GM12801 (cell line): Measurements from ENCODE around the gene NDUFS8.

Experiments used
- TF ChIP-seq, protein P1 (sequence below): IDR thresholded peaks from one replicate; pipeline ENCODE4 v1.5.1; 2011; ENCODE audit warnings: control low read depth; ENCODE audit not compliant: insufficient read length; ENCODE audit errors: extremely low read depth

NDUFS8 gene

GRCh38 chr11:68041617-68042218 is 11.2 kb downstream of the NDUFS8 start:
- TF ChIP-seq, protein P1, sequence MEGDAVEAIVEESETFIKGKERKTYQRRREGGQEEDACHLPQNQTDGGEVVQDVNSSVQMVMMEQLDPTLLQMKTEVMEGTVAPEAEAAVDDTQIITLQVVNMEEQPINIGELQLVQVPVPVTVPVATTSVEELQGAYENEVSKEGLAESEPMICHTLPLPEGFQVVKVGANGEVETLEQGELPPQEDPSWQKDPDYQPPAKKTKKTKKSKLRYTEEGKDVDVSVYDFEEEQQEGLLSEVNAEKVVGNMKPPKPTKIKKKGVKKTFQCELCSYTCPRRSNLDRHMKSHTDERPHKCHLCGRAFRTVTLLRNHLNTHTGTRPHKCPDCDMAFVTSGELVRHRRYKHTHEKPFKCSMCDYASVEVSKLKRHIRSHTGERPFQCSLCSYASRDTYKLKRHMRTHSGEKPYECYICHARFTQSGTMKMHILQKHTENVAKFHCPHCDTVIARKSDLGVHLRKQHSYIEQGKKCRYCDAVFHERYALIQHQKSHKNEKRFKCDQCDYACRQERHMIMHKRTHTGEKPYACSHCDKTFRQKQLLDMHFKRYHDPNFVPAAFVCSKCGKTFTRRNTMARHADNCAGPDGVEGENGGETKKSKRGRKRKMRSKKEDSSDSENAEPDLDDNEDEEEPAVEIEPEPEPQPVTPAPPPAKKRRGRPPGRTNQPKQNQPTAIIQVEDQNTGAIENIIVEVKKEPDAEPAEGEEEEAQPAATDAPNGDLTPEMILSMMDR: no peak

- TF ChIP-seq, protein P1: no peak
Measured at GRCh38 chr11:68042219-68043028, 11.9 kb downstream of the NDUFS8 start.

GRCh38 chr11:68043029-68043348 is 12.5 kb downstream of the NDUFS8 start:
- TF ChIP-seq, protein P1: no peak

DNA sequence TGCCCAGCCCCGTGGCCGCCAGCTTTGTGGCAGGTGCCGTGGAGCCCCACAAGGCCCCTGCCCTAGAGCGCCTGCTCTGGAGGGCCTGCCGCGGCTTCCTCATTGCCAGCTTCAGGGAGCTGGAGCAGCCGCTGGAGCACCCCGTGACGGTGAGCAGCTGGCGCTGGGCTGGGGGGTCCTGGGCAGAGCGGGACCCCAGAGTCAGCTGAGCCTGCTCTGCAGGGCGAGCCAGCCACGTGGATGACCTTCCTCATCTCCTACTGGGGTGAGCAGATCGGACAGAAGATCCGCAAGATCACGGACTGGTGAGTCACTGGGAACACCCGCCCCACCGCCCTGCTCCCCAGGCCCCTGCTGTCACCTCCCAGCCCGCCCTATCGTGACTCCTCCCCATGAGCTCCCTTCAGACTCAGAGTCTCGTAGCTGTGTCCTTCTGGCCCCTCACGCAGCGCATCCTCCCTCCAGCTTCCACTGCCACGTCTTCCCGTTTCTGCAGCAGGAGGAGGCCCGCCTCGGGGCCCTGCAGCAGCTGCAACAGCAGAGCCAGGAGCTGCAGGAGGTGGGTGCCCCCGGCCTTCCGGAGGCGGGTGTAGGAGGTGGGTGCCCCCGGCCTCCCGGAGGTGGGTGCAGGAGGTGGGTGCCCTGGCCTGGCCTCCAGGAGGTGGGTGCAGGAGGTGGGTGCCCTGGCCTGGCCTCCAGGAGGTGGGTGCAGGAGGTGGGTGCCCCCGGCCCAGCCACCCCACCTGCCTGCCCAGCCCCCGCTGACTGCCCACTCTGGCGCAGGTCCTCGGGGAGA is 13.1 kb downstream of the NDUFS8 start:
- TF ChIP-seq, protein P1: no peak

DNA sequence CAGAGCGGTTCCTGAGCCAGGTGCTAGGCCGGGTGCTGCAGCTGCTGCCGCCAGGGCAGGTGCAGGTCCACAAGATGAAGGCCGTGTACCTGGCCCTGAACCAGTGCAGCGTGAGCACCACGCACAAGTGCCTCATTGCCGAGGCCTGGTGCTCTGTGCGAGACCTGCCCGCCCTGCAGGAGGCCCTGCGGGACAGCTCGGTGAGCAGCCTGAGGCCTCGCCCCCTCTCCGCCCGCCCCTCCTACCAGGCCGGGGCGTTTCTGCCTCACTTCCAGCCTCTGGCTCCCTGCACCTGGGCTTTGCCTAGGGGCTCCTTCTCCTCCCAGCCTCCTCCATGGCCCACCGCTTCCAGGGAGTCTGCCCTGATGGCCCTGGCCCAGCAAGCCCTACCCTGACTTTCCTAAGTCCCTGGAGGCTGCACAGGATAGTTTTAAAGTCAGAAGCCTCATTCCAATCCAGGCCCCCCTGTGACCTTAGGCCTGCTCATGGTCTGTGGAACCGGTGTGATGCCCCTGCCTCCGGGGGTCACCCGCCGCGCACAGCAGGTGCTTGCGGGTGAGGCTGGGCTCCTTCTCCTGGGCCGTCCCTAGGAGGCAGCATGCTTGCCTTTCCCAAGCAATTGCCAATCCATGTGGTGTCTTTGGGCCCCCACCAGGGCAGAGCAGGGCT is 13.8 kb downstream of the NDUFS8 start:
- TF ChIP-seq, protein P1: no peak

DNA sequence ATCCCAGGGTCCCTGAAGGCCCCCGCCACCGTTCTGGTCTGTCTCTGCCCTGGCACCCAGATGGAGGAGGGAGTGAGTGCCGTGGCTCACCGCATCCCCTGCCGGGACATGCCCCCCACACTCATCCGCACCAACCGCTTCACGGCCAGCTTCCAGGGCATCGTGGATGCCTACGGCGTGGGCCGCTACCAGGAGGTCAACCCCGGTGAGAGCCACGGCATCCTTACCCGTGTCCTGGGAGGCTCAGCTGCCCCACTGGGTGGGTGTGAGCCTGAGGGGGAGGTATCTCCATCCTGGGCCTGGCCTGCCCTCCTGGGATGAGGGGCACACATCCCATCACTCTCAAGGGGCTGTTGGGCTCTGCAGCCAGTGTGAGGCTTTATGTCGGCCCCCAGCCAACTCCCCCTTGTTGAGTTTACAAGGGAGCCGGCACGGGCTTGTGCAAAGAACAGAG is 14.4 kb downstream of the NDUFS8 start:
- TF ChIP-seq, protein P1: no peak
